Measurements from ENCODE around the gene GPR162.
"Not testable (repeated sequence)": the region's sequence is repeated elsewhere in the genome, so short reads cannot be mapped to it uniquely, and the experiment has no call there.

The GPR162 gene

DNA sequence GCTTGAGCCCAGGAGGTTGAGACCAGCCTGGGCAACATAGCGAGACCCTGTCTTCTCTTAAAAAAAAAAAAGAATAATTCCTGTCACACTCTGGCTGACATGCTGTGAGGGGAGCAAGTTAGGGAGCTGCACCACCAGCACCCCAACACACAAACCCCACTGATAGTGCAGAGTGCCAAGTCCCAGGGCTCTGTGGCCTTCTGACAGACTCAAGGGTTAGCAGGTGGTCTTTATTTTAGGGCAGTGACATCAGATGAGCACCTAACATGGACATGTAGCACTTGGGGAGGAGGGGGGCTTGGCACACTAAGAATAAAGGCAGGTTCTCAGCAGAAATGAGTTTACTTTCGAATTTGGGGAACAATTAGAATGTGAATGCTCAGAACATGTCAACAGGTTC lies 37.2 kb downstream of the GPR162 start:
- DNase-seq (ENCODE audit: low read depth) = no peak

DNA sequence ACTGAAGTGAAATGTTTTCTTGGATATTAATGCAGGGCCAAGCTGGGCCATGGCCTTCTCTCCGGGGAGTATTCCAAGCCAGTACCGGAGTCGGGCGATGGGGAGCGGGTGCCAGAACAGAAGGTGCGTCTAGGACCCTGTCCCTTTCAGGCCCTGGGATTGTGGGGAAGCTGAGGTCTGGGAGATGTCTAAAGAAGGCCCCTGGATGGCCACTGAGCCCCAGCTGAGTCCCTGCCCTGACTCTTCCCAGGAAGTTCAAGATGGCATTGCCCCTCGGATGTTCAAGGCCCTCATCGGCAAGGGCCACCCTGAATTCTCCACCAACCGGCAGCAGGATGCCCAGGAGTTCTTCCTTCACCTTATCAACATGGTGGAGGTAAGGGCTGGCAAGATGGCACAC lies 38.5 kb downstream of the GPR162 start:
- DNase-seq (ENCODE audit: low read depth) = no peak

DNA sequence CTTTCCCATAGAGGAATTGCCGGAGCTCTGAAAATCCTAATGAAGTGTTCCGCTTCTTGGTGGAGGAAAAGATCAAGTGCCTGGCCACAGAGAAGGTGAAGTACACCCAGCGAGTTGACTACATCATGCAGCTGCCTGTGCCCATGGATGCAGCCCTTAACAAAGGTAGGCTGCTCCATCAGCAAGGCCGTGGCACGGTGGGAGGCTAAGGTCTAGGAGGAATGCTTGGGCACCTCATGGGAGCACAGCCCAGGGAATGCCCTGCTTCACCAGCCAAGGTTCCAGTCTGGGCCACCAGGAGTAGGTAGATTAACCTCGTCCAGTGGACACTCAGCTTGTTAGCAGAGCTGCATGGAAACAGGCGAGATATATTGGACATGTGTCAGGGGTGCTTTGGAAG lies 39.3 kb downstream of the GPR162 start:
- DNase-seq (ENCODE audit: low read depth) = no peak

DNA sequence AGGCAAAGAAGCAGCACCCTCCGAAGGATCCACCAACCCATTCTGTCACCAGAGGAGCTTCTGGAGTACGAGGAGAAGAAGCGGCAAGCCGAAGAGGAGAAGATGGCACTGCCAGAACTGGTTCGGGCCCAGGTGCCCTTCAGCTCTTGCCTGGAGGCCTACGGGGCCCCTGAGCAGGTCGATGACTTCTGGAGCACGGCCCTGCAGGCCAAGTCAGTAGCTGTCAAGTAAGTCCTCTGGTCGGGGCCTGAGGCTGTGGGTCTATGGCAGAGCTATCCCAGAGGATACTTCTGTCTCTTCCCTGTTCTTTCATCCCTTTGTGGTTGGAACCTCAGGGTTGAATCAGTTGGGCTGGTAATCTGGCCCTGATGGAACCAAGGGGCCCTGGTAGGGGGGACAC lies 39.8 kb downstream of the GPR162 start:
- DNase-seq (ENCODE audit: low read depth) = no peak

DNA sequence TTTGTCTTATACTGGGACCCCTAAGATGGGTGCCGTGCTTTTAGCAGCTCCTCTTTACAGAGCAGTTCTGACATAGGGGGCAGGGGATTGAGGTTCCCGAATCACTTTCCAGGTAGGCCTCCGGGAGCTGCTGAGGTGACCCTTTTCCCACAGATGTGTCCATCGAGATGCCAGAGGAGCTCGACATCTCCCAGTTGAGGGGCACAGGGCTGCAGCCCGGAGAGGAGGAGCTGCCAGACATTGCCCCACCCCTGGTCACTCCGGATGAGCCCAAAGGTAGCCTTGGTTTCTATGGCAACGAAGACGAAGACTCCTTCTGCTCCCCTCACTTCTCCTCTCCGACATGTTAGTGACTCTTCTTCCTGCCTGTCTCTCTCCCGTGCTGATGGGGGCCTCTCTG lies 41.4 kb downstream of the GPR162 start:
- DNase-seq (ENCODE audit: low read depth) = no peak

DNA sequence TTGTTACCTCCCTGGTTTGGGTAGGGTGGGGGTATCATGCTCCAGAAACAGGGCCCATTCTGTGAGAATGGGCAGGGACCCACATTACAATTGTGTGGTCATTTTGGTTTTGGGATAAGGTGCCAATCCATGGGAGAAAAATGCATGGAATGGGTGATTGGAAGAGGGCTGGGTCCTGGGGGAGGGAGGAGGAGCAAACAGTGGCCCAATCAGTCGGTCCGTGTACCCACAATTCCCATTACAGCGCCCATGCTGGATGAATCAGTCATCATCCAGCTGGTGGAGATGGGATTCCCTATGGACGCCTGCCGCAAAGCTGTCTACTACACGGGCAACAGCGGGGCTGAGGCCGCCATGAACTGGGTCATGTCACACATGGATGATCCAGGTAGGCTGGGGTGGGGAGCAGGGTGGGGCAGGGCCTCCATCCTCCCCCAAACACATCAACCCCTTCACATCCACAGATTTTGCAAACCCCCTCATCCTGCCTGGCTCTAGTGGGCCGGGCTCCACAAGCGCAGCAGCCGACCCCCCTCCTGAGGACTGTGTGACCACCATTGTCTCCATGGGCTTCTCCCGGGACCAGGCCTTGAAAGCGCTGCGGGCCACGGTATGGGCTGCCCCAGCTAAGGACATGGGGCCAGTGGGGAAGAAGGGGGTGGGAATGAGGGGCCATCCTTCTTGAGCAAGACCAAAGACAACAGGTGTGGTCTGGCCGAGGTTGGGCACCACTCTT lies 42.1 kb downstream of the GPR162 start:
- DNase-seq (ENCODE audit: low read depth) = no peak

DNA sequence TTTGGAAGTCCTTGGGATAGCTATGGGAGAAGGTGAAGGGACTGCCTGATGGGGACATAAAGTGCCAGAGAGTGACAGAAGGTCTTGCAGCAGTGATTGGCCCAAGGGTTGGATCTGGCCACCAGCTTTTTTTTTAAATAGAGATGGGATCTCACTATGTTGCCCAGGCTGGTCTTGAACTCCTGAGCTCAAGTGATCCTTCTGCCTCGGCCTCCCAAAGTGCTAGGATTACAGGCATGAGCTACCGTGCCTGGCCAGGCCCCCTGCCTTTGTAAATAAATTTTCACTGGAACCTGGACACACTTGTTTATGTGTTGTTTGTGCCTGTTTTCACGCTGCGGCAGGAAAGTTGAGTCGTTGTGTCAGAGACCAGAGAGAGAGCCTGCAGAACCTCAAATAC lies 43.7 kb downstream of the GPR162 start:
- not testable (repeated sequence) for DNase-seq (ENCODE audit: low read depth)

DNA sequence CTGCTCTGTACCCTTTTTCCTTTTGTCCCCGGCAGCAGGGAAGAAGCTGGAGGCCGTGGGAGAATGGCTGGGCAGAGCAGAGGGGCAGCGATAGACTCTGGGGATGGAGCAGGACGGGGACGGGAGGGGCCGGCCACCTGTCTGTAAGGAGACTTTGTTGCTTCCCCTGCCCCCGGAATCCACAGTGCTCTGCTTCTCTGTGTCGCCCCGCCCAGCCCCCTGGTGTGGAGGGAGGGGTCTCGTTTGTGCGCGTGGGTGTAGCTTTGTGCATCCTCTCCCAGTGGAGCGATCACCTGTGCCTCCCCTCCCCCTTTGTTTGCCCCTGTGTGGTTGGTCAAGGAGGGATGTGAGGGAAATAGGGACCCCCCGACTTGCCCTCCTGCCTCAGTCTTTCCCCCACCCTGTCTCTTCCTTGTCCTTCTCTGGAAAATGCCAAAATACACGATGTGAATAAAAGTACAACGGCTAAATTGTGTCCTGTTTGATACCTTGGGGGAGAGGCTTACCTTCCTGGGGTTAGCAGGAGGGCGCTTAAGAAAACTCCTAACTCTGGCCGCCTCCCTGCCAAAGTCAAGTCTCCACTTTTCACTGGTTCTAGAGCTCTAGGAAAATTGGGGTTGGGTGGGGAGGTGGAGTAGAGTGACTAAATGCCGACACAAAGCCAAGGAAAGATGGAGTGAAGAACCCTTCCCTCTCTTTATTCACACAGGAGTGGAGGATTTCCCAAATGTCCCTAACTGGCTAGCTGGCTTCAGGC lies 44.7 kb downstream of the GPR162 start:
- no peak for DNase-seq (ENCODE audit: low read depth)

DNA sequence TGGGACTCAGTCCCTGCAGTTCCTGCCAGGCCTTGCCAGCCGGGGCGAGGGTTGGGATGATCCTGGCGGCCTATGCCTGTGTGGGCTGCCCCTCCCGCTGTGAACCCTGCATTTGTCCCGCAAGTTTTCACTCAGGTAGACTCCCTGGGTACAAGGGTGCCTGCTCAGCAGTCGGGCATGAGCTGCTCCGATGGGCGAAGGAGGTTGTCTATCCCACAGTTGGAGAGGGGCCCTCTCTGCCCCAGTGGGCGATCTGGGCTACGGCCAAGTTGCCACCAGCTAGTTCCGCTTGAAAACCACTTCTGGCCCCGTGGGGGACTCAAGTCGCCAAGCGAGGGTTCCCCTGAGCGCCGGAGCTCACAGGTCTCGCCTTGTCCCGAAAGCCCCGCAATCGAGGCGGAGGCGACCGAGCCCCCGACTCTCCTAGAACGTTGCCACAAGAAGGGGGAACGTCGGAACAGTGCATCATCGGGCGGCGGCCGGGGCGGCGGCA lies 45.3 kb downstream of the GPR162 start:
- no peak for DNase-seq (ENCODE audit: low read depth)

DNA sequence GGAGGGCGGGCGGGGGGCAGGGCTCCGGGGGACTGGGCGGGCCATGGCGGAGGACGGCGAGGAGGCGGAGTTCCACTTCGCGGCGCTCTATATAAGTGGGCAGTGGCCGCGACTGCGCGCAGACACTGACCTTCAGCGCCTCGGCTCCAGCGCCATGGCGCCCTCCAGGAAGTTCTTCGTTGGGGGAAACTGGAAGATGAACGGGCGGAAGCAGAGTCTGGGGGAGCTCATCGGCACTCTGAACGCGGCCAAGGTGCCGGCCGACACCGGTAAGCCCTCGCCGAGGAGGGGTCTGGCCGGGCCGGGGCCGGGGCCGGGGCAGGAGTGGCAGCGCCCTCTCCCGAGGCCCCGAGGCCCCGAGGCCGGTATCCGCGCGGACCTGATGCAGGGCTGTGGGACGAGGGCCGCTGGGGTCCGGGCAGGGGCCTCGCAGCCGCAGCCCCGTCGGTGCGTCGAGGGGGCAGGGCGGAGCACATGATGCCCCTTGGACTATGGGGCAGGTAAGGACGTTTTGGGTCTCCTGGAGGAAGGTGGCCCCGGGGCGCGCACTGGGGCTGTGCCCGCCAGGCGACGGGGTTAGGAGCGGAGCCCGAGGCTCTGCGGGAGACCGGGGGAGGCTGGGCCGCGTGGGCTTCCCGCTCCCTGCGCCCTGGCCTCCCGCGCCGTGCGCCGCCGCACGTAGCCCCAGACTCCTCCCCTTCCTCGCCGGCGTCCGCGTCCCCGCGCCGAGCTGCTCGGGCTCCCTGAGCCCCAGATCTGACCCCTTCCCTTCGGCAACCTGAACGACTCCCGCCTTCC lies 46.0 kb downstream of the GPR162 start, which contains the start of gene TPI1:
TPI1 (plus strand) TSS at position 119 of the 798 bp plus-strand sequence; CDS start at position 155, 36 bp downstream.
- peak; percentile 68 for DNase-seq (ENCODE audit: low read depth)

DNA sequence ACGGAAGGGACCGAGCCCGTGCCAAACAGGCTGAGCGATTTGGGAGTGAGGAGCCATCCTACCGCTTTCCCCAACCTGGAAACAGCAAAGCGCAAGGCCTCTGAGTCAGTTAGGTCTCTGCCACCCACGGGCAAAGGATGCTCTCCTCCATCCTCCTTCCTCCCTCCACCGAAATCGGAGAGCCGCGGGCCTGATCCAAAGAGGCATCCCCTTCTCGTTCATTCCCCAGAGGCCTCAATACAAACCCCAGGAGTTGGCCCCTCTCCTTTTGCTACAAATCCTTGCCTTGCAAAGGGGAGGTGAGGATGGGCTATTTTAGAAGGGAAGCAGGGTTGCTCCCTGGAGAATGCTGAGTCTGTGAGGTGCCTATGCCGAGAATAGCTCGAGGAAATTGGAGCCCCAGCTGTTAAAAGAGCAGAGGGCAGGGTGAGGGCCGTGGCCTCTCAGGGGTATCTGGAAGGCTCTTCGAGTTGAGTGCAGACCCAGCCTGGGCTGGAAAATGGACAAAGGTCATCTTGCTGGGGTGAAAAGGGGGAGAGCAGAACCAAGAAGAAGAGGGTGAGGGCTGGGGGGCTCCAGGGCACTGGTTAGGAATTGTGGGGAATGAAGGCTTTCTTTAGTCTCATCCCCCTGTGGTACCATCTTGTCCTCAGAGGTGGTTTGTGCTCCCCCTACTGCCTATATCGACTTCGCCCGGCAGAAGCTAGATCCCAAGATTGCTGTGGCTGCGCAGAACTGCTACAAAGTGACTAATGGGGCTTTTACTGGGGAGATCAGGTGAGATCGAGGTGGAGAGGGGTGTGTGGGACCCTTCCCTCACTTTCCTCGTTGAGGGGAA lies 46.8 kb downstream of the GPR162 start:
- DNase-seq (ENCODE audit: low read depth) = no peak

DNA sequence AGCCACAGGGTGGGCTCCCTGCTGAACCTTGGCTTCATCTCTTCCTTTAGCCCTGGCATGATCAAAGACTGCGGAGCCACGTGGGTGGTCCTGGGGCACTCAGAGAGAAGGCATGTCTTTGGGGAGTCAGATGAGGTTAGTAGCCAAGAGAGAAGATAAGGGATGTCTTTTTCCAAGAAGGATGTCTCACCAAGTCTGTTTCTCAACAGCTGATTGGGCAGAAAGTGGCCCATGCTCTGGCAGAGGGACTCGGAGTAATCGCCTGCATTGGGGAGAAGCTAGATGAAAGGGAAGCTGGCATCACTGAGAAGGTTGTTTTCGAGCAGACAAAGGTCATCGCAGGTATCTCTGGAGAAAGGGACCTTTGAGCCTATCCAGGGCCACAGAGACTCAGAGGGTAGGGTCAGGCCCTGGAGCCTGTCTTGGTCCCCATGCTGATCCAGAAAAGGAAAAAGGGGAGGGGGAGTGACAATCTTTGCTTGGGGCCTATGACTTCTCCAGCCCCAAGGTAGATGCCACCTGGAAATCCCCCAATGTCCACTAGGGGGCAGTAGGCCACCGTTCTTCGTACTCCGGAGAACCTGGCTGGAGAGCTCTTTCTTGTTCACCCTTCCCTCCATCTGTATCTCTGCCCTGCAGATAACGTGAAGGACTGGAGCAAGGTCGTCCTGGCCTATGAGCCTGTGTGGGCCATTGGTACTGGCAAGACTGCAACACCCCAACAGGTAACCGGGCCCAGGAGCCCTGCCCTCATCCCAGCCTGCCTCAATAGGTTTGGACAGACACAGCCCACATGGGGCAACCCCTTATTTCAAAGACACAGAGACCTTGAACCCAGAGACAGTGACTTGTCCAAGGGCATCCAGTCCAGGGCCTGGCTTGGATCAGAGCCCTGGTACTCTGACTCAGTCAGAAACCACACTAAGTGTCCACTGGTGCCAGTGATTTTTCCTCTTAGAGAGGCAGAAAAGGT lies 47.7 kb downstream of the GPR162 start:
- DNase-seq (ENCODE audit: low read depth) = peak; percentile 73

DNA sequence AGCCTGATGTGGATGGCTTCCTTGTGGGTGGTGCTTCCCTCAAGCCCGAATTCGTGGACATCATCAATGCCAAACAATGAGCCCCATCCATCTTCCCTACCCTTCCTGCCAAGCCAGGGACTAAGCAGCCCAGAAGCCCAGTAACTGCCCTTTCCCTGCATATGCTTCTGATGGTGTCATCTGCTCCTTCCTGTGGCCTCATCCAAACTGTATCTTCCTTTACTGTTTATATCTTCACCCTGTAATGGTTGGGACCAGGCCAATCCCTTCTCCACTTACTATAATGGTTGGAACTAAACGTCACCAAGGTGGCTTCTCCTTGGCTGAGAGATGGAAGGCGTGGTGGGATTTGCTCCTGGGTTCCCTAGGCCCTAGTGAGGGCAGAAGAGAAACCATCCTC lies 48.7 kb downstream of the GPR162 start:
- not testable (repeated sequence) for DNase-seq (ENCODE audit: low read depth)

DNA sequence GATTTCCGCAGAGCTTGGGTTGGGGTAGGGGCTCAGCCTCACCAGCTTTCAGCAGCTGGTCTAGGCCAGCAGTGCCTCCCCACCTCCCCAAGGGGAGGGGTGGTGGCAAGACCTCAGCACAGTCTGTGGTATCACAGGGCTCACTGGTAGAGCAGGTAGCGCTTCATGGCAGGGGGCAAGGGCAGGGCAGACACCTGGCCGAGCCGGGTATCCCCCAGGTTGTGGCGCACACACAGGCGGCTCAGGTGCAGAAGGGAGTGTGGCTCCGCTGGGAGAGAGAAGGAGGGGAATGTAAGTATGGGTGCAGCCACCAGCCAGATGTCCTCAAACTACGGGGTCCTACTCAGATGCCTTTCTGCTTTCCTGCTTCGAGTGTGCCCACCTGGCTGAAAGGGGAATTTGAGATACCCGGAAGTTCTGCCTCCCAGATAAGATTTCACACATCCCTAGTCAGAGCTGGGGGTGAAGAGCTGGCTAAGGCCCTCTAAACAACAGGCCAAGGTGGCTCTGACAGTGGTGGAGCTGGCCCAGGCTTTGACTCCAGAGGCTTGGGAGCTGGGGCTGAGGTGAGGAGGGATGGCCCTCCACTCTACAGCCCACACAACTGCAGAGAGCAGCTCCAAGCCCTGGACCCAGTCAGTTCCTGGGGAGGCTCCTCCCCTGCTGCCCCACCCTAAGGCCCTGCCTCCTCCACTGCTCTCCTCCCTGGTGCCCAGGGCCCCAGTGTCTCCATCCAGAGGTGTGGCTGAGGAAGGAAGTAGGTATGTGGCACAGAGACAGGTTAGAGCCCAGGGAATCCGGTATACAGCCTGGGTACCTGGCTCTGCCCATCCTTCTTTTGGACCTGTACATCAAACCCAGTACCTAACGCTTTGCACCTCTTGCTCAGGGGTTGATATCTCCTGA lies 49.7 kb downstream of the GPR162 start:
- no peak for DNase-seq (ENCODE audit: low read depth)

DNA sequence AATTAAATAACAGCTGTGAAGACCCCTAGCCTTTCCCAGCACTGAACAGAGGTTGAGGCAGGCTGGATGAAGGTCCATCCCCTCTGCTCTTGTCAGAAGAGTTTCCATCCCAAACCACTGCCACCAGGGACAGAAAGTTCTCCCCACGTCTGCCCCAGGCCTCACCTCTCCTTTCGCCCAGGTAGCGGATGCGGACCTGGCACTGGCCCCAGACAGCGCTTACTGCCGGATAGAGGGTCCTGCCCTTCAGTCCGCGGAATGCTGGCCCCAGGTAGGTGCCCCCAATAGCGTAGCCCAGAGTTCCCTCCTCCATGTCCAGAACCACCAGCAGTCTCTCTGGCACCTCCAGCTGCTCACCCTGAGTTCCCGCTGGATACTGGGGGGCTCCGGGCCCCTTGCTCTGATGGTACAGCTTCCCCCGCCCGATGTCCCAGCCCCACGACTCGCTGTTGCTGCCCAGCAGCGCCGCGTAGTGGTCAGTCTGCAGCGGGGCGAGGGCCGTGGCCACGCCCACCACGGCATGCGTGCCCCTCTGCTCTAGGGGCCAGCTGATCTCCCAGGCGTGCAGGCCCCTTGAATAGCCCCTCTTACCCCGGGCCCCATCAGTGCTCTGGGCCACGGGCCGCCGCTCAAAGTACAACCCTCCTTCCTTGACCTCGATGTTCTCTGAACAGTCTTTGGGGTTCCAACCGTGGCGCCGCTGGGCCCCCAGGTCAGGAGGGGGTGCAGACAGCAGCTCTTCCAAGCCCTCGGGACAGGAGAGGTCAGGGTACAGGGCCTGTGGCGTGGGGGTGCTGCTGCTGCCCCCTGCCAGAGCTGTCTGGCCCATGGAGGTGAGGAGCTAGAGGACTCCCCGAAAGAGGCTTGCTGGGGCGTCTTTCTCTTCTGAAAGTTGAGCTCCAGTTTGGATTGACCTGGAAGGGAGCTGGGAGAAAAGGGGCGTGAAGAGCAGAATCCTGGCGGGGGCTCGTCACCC lies 50.7 kb downstream of the GPR162 start:
- DNase-seq (ENCODE audit: low read depth) = peak; percentile 73

DNA sequence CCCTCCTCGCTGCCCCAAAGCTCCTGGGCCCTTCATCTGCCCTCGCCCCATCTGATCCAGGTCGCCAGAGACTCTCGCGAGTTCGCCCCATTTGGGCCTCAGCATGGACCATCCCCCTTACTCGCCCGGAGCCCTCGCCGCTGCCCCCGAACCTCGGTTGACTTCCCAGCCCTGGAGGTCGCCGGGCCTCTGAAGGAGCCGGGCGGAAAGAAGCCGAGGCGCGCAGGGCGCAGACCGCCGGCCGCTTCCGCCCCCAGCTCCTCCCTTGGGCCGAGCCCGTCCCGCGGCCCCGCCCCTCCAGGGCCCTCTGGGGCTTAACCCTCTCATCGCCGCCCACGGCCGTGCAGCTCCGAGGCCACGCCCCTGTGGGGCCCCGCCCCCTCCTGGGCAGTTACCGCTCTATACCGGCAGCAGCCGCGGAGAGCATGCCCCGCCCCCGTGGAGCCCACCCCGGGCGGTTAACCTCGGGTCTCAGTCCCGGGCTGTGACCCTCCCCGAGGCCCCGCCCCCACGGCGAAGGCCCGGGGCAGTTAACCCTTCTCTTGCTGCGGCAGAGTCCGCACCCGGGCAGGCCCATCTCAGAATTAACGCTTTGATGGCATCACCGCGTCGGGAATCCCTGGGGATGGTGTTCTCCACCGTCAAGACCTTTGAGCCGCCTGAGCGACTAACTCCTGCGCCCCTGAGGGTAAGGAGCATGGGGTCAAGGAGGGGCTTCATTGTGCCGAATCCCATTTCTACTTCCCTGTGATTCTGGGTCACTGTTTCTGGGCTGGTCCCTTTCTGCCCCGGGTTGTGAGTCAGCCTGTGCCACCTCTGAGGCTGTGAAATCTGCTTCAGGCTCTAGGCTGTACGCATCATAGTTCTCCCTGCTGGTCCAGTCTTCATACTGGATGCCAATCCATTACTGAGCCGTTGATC lies 51.7 kb downstream of the GPR162 start, which contains the start of gene SPSB2:
SPSB2 (minus strand) TSS at position 210 of the 921 bp plus-strand sequence. CDS start 402 bp downstream, outside the sequence.
- peak; percentile 99 for DNase-seq (ENCODE audit: low read depth)

DNA sequence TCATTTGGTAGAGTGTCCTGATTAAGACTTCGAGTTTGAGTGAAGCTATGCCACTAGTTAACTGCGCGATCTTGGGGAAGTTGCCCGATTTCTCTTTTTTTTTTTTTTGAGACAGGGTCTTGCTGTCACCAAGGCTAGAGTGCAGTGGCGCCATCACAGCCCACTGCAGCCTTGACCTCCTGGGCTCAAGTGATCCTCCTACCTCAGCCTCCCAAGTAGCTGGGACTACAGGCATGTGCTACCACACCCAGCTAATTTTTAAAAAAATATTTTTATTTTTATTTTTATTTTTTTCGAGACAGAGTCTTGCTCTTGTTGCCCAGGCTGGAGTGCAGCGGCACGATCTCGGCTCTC lies 52.4 kb downstream of the GPR162 start:
- DNase-seq (ENCODE audit: low read depth) = not testable (repeated sequence)

Measured in activated T-helper 1 cell treated with Interleukin-2 at 50 U/mL for 16 hours (primary cell).